HFFc6 (cell line): ENCODE results near the gene POMZP3. TPM values are rescaled to one million over a fixed set of nuclear protein-coding genes. Genes with fewer than 3 reads are reported as not detected.
"Not testable (repeated sequence)": the region's sequence is repeated elsewhere in the genome, so short reads cannot be mapped to it uniquely, and the experiment has no call there.

Source experiments
- DNase-seq: peaks from one replicate; pipeline ENCODE4 v3.0.0-alpha.2; 2018
- H3K27ac Mint-ChIP-seq: 2 replicates; pipeline ENCODE4 v1.8.0; 2020; ENCODE audit warnings: mild to moderate bottlenecking, mixed read lengths
- H3K27me3 Mint-ChIP-seq: 2 replicates; pipeline ENCODE4 v1.8.0; 2021; ENCODE audit warnings: mild to moderate bottlenecking, moderate library complexity, mixed read lengths; ENCODE audit not compliant: insufficient read depth
- H3K36me3 Mint-ChIP-seq: 2 replicates; pipeline ENCODE4 v1.8.0; 2021; ENCODE audit warnings: low read depth, mixed read lengths
- H3K4me1 Mint-ChIP-seq: 2 replicates; pipeline ENCODE4 v1.8.0; 2020; ENCODE audit warnings: low read depth, mixed read lengths
- H3K4me3 Mint-ChIP-seq: 2 replicates; pipeline ENCODE4 v1.8.0; 2020; ENCODE audit warnings: mild to moderate bottlenecking, moderate library complexity, mixed read lengths
- H3K9me3 Mint-ChIP-seq: 2 replicates; pipeline ENCODE4 v1.8.0; 2020; ENCODE audit warnings: mild to moderate bottlenecking, mixed read lengths
- CTCF ChIP-seq: fragments of 200-600 bp; sonication (generic); IDR thresholded peaks from 2 replicates; pipeline ENCODE4 v1.5.0; 2021; ENCODE audit warnings: antibody characterized with exemption, mild to moderate bottlenecking
- long read RNA-seq: library from polyadenylated mRNA; unstranded; transcript quantifications from one replicate; pipeline ENCODE4 v2.0.0, GENCODE V29; 2019
- total RNA-seq, 6 experiments: library from RNA; stranded (reverse); fragmentation: NEBNext Ultra II Directional; extraction: Animal tissue kit (Norgen Biotek cat#: 25700); gene quantifications; 2 replicates in 1 of 6; 3 replicates in 5 of 6; pipeline ENCODE4 v1.2.3, GENCODE V29; 2021

Gene POMZP3
- 10 to 100 TPM; 31.0 to 42.9 (median 37.1) TPM for total RNA-seq
- long read RNA-seq, transcript POMZP3-202 (7 exons, 1,490 nt), result major isoform, 11 of 21 reads
- long read RNA-seq, partial matches to known transcripts, result 8 of 21 reads
- long read RNA-seq, other reads (novel, unspliced or antisense), result 2 of 21 reads

- not testable (repeated sequence) for H3K4me1 Mint-ChIP-seq, H3K9me3 Mint-ChIP-seq, H3K36me3 Mint-ChIP-seq, H3K27me3 Mint-ChIP-seq
- Mint-ChIP-seq H3K4me3 (peak within 1 kb of the TSS; percentile 93), H3K27ac (peak within 1 kb of the TSS; percentile 94)
- DNase-seq, result peak; percentile 10
Measured at GRCh38 chr7:76626989-76627642, at the start of gene POMZP3. POMZP3 (minus strand) TSS chr7:76627279; CDS start chr7:76626064, 1,215 bp downstream.

- DNase-seq, H3K4me3 Mint-ChIP-seq, H3K27me3 Mint-ChIP-seq, H3K36me3 Mint-ChIP-seq, H3K4me1 Mint-ChIP-seq, H3K9me3 Mint-ChIP-seq, H3K27ac Mint-ChIP-seq: not testable (repeated sequence)
Measured at GRCh38 chr7:76675783-76676182, 48.7 kb upstream of the POMZP3 start.

GRCh38 chr7:76673346-76673745 is 46.3 kb upstream of the POMZP3 start:
- not testable (repeated sequence) for H3K27ac Mint-ChIP-seq, H3K4me1 Mint-ChIP-seq, H3K9me3 Mint-ChIP-seq, DNase-seq, H3K4me3 Mint-ChIP-seq, H3K27me3 Mint-ChIP-seq, H3K36me3 Mint-ChIP-seq

GRCh38 chr7:76659212-76659611 is 32.1 kb upstream of the POMZP3 start:
- not testable (repeated sequence) for H3K36me3 Mint-ChIP-seq, H3K9me3 Mint-ChIP-seq, H3K4me3 Mint-ChIP-seq, H3K4me1 Mint-ChIP-seq, H3K27ac Mint-ChIP-seq, DNase-seq, H3K27me3 Mint-ChIP-seq

- not testable (repeated sequence) for H3K9me3 Mint-ChIP-seq, H3K27me3 Mint-ChIP-seq, H3K4me1 Mint-ChIP-seq, DNase-seq, H3K36me3 Mint-ChIP-seq, H3K4me3 Mint-ChIP-seq, H3K27ac Mint-ChIP-seq
- peak; percentile 17; the same call in 1 of the 2 replicates for TF ChIP-seq CTCF
Measured at GRCh38 chr7:76656425-76656824, 29.3 kb upstream of the POMZP3 start.

- H3K9me3 Mint-ChIP-seq, DNase-seq, H3K27me3 Mint-ChIP-seq, H3K36me3 Mint-ChIP-seq, H3K4me3 Mint-ChIP-seq, H3K4me1 Mint-ChIP-seq, H3K27ac Mint-ChIP-seq: not testable (repeated sequence)
Measured at GRCh38 chr7:76642620-76643019, 15.5 kb upstream of the POMZP3 start.

- not testable (repeated sequence) for H3K36me3 Mint-ChIP-seq, H3K4me1 Mint-ChIP-seq, H3K27ac Mint-ChIP-seq, DNase-seq, H3K4me3 Mint-ChIP-seq, H3K27me3 Mint-ChIP-seq, H3K9me3 Mint-ChIP-seq
- TF ChIP-seq CTCF, result peak; percentile 77
Measured at GRCh38 chr7:76637061-76637691, 10.1 kb upstream of the POMZP3 start.

GRCh38 chr7:76626581-76626980 is 498 bp downstream of the POMZP3 start:
- not testable (repeated sequence) for DNase-seq, H3K27me3 Mint-ChIP-seq, H3K9me3 Mint-ChIP-seq, H3K36me3 Mint-ChIP-seq, H3K4me1 Mint-ChIP-seq
- Mint-ChIP-seq H3K27ac (peak overlapping the region; percentile 89), H3K4me3 (peak overlapping the region; percentile 93)

GRCh38 chr7:76619439-76620190 is 7.5 kb downstream of the POMZP3 start:
- H3K27ac Mint-ChIP-seq, H3K9me3 Mint-ChIP-seq, H3K4me3 Mint-ChIP-seq, H3K4me1 Mint-ChIP-seq, H3K27me3 Mint-ChIP-seq, DNase-seq, H3K36me3 Mint-ChIP-seq: not testable (repeated sequence)

- H3K9me3 Mint-ChIP-seq, H3K27ac Mint-ChIP-seq, DNase-seq, H3K36me3 Mint-ChIP-seq, H3K4me1 Mint-ChIP-seq, H3K27me3 Mint-ChIP-seq, H3K4me3 Mint-ChIP-seq: not testable (repeated sequence)
Measured at GRCh38 chr7:76613783-76614182, 13.3 kb downstream of the POMZP3 start.

- not testable (repeated sequence) for H3K4me1 Mint-ChIP-seq, H3K9me3 Mint-ChIP-seq, H3K27ac Mint-ChIP-seq, DNase-seq, H3K36me3 Mint-ChIP-seq, H3K4me3 Mint-ChIP-seq, H3K27me3 Mint-ChIP-seq
Measured at GRCh38 chr7:76612232-76612631, 14.8 kb downstream of the POMZP3 start.
